ENCODE results near the gene GALNTL6.

Gene GALNTL6

DNA sequence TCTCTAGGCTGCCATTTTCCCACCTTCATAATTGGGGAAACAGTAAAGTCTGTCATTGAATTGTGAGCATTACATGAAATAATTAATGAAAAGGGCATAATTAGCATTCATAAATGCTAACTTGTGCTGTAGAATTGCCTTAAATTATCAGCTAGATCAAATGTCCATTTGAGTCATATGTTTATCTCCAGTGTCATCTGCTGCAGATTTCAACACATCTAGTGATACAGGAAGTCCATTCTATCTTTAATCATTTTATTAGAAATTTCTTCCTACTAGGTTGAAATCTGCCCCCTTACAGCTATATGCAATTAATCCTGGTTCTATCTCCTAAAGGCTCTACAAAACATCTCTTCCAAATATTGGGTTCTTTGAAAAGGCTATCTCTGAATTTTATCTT is 1115.1 kb downstream of the GALNTL6 start:
- H3K27ac ChIP-seq = no peak overlapping the region
- TF ChIP-seq, protein P1, sequence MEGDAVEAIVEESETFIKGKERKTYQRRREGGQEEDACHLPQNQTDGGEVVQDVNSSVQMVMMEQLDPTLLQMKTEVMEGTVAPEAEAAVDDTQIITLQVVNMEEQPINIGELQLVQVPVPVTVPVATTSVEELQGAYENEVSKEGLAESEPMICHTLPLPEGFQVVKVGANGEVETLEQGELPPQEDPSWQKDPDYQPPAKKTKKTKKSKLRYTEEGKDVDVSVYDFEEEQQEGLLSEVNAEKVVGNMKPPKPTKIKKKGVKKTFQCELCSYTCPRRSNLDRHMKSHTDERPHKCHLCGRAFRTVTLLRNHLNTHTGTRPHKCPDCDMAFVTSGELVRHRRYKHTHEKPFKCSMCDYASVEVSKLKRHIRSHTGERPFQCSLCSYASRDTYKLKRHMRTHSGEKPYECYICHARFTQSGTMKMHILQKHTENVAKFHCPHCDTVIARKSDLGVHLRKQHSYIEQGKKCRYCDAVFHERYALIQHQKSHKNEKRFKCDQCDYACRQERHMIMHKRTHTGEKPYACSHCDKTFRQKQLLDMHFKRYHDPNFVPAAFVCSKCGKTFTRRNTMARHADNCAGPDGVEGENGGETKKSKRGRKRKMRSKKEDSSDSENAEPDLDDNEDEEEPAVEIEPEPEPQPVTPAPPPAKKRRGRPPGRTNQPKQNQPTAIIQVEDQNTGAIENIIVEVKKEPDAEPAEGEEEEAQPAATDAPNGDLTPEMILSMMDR (conservative IDR thresholded peaks at IDR 0.05) = no peak

DNA sequence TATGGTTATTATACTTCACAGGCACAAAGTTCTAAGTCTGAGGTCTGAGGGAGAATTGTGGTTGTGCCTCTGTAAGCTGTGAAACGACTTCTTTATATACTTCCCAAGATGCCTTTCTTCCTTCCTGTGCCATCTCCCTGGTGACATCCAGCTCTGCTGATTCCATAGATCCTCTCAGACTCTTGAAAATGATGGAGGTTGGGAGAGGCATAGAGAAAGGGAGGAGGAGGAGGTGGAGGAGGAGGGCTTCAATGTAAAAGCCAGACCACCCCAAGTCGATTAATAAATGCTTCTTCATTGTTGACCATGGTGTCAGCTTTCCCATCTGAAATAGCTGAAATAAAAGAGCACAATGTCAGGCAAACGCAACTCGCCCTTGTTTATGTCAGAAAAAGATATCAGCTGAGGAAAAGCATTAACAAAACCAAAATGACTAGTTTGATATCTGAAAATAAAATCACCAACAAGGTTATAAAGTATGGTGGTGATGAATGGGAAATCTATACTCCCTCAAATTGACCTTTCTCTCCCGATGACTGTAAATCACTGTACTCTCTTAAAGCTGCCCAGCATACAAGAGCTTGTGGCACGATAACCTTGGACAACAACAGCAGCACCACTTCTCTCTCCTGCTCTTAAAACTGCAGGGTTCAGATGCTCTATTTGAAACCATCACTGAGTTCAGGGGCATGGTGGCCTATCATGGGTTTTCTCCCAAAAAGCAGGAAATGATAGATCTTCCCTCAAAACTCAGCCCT is 1125.0 kb downstream of the GALNTL6 start:
- no peak overlapping the region for H3K27ac ChIP-seq
- TF ChIP-seq, protein P1 (conservative IDR thresholded peaks at IDR 0.05) = no peak

DNA sequence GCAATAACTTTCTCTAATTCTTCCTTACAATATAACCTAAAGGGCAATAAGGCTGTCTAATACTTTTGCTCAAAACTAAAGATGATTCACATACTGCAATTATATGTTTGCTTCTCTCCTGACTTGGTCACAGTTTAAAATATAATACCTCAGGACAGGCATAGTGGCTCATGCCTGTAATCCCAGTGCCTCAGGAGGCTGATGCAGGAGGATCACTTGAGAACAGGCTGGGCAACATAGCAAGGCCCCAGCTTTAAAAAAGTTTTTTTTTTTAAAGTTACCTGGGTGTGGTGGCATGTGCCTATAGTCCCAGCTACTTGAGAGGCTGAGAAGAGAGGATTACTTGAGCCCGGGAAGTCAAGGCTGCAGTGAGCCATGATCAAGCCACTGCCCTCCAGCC is 1125.7 kb downstream of the GALNTL6 start:
- no peak overlapping the region for H3K27ac ChIP-seq
- TF ChIP-seq, protein P1 (conservative IDR thresholded peaks at IDR 0.05) = no peak

DNA sequence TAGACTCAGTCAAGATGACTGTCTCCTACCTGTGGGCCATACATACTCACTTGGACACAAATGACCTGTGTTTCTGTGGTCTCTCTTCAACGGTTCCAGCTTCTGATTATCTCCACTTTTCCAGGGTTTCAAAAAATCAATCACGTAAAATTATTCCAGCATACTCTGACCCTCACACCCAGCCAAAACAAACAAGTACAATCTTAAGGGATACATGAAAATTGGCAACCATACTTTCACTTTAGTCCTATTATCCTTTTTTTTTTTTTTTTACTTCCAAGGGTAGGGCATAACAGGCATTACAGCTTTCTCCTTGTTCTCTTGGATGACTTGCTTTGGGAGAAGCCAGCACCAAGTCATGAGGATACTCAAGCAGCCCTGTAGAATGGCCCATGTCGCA is 1129.6 kb downstream of the GALNTL6 start:
- no peak overlapping the region for H3K27ac ChIP-seq
- TF ChIP-seq, protein P1 (conservative IDR thresholded peaks at IDR 0.05) = no peak

DNA sequence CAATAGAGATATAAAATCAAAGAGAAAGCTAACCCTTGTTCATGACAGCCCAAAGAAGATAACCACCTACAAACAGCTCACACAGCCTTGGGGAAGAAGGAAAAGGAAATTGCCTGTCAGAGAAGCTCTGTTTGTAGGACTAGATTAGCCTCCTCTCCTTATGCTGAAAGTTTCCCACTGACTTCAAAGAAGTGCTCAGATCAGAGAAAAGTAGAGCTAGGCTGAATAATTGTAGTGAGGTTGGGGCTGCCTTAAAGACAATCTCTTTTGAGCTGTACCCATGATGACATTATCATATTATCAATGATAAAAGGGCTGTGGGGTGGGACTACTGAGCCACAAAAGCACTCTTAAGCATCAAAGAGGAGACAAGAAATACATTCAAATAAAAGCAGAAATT is 1132.4 kb downstream of the GALNTL6 start:
- TF ChIP-seq, protein P1 (conservative IDR thresholded peaks at IDR 0.05) = no peak
- H3K27ac ChIP-seq = no peak overlapping the region

DNA sequence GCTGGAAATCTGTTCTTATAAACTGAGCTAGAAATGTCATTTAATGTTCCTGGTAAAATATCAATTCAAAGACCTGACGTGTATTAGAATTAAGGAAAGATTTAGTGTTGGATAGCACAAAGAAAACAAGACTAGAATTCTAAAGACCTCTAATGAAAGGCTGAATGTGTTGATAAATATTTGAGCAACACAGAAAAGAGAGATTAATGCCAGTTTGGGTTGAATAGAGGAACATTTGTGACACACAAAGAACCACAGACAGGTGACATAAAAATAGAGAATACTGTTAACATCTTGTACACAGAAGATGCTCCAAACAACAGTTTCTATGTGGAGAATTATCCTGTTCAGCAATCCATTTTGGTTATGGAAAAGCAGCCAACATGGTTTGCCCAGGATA is 1133.3 kb downstream of the GALNTL6 start:
- no peak overlapping the region for H3K27ac ChIP-seq
- TF ChIP-seq, protein P1 (conservative IDR thresholded peaks at IDR 0.05) = no peak

DNA sequence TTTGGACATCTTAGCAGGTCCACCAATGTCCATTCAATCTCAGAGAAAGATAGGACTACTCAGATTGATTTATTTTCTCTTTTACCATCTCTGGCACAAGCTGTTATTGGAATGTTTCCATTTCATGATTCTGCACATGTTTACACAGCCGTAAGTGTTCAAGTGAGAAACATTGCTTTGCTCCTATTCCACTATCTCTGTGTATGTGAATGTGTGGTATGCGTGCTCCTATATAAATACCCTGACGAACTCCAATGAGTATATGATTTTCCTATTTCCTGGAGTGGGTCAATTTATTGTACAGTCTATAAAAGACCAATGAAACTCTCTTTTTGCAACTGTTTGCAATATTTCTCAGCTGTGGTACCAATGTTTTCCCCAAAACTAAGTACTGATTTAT is 1134.4 kb downstream of the GALNTL6 start:
- no peak overlapping the region for H3K27ac ChIP-seq
- TF ChIP-seq, protein P1 (conservative IDR thresholded peaks at IDR 0.05) = no peak

All from VCaP (cell line).